ENCODE data around the gene TTC39C.

- TF ChIP-seq POLR2AphosphoS5 (IDR thresholded peaks at IDR 0.05) (no peak), CTCF (IDR thresholded peaks at IDR 0.05) (no peak), POLR2A (IDR thresholded peaks at IDR 0.05) (no peak)
These were observed 33.1 kb upstream of the TTC39C start for GRCh38 chr18:23981369-23981980.

Data from breast epithelium (tissue), 3 donors.